Activated gamma-delta T cell treated with Interleukin-2 at 50 U/mL for 16 hours (primary cell): ENCODE data around the gene SMARCAL1.
"Not testable (repeated sequence)": the region's sequence is repeated elsewhere in the genome, so short reads cannot be mapped to it uniquely, and the experiment has no call there.

Experiments used
- DNase-seq: peaks from one replicate; pipeline ENCODE4 v3.0.0-alpha.2; 2020

Gene SMARCAL1

DNA sequence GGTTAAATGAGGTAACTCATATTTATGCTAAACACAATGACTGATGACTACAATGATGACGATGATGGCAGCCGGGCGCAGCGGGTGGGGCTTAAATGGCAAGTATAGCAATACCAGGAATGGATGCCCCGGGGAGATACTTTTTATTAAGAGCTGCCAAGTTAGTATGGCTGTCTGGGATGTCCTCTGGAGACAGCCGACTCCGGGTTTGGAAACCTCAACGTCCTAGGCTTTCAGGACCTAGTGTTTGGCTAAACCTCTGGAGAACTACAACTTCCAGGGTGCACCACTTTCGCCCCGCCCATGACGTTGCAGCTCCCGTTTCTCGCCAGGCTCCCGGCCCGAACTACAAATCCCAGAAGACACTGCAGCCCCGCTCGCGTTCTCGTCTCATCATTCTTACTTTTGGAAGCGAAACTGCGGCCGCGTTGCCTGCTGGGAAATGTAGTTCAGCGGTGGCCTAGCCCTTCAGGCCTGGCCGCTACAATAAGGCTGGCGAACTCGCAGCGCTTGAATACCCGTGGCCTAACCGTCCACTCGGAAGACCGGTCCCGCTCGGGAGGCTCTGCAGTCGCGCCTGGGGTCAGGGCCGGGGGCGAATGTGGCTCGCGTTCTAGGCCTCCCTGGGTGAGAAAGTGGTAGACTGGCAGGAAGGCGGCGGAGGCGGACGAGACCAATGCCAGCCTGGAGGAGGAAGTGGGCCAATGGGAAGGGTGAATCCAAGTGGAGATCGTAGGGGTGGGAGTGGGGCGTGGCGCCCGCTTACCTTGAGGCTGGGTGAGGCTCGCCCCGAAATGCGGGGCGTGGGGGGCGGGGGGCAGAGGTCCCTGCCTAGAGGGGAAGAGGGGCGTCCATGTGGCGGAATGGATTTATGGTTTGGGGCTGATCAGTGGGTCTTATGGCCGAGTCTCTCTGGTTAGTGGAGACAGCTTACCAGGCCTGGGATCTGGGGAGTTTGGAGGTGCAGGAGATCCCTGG is at the start of gene SMARCAL1:
SMARCAL1 (plus strand) TSS at position 463 of the 978 bp plus-strand sequence. CDS start 2,221 bp downstream, outside the sequence.
- DNase-seq = peak; percentile 98

DNA sequence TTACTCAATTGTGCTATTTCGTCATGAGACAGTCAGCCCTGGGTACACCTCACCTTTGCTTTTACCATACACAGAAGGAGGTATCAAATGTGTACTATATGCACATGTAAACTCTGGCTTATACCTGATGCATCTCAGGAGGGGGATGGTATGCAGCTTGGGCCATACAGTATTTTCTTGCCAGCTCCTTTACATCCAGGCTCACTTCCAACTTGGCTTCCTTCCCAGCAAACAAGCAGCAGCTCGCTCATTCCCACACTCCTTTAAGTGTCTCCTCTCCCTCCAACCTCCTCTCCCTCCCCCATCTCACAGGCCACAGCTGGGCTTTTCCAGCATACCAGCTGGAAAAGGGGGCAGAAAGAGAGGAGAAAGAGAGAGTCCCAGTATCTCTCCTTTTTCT is 49.6 kb upstream of the SMARCAL1 start:
- DNase-seq = no peak

DNA sequence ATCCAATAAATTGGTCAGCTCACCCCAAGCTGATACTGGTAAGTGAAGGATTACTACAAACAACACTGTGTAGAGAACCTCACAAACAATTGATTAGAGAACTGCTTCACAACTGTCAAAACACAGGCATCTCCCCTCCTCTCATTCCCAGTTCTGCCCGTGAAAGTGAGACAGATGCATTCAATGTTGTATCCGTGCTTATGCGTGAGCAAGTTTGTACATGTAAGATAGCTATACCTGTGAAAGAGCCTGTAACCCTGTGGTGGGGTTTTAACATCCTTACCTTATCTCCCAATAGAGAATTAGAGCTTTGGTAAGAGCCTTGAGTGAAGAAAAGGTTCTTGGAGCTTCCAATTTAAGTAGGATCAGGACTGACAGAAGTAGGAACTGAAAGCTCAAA is 49.1 kb upstream of the SMARCAL1 start:
- DNase-seq = no peak

DNA sequence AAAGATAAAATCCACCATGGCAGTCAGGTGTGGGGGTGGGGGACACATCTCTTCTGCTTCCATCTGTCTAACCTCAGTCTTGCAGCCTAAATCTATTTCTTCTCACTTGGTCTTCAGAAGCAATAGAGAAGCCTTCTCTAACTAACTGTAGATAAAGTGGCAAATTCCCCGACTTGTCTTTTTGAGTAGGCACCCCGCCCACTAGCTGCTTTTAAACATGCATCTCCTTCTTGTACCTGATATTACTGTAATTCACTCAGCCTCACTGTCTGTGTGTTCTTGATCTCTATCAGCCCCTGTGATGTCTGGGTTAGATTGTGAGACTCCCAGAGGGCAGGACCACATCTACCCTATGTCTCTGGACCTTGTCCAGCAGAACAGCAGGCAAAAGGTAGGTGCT is 46.8 kb upstream of the SMARCAL1 start:
- no peak for DNase-seq

DNA sequence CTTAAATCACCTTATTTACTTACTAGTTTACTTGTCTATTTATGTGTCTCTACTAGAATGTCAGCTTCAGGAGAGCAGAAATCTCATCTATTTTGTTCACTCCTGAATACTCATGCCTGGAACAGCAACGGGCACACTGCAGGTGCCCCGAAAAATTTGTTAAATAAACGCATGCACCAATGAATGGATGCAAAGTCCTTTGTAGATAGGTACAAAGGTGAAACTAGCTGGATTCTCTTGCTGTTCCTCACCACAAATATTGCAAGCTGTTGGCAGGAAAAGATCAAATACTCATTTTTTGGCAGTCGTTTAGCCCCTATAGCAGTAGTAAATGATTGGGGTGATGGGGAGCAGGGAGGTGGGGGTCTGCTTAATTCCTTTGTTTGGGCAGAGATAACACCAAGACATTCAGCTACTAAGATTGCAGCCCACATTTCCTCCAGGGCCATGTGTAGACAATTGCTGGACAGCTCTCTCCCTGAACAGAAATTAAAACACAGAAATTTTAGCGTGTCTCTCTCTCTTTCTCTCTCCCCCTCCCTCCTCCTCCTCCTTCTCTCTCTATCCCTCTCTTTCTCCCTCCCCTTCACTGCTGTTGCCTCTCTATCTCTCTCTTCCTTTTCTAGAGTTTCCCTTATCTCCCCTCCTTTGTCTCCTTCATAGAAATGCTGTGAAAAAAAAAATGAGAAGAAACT is 45.4 kb upstream of the SMARCAL1 start:
- DNase-seq = no peak

DNA sequence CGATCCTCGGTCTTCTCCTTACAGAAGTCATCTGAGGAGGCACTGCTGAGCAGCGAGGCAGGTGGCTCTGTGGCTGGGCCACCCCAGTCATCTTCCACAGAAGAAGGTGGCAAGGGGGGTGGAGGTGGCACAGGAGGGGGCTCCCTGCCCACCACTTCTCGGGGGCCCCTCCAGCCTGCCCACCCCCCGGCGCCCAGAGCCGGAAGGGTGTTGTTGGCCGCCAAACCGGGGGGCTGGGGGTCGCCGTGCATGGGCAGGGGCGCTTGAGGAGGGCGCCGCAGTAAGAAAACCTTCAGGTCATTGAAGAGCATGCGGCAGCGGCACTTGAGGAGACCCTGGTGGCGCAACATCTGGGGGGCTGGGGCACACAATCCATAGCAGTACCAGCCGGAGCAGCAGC is 42.5 kb upstream of the SMARCAL1 start:
- DNase-seq = no peak

DNA sequence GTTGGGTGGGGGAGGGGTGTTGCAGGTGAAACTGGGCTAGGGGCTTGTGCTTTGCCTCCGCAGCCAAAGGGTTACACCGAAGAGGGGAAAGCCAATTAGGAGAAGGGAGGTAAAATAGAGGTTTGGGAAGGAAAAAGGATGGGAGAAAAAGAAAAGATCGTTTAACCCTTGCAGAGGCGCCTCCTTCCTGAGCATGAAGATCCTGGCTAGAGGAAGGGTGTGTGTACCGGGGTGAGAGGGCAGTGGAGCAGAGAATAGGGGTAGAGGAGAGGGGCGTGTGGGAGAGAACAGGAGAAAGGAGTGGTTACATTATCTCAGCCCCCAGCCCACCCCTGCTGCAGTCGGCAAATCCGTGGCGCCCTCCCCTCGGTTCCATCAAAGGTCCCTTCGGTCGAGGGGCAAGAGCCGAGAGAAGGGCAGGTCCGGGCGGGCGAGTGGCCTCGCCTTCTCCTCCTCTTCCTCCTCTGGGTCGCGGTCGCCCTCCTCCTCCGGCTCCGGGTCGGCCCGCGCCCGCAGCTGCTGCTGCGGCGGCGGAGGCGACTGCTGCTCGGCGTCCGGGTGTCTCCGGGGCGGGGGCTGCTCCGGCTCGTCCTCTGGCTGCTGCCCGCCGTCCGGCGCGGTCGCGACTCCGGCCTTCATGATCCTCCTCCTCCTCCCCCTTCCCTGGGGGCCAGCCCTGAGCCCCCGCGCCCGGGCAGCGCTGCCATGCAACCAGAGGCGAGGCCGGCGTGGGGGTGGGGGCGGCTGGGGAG is 41.1 kb upstream of the SMARCAL1 start:
- DNase-seq = no peak

DNA sequence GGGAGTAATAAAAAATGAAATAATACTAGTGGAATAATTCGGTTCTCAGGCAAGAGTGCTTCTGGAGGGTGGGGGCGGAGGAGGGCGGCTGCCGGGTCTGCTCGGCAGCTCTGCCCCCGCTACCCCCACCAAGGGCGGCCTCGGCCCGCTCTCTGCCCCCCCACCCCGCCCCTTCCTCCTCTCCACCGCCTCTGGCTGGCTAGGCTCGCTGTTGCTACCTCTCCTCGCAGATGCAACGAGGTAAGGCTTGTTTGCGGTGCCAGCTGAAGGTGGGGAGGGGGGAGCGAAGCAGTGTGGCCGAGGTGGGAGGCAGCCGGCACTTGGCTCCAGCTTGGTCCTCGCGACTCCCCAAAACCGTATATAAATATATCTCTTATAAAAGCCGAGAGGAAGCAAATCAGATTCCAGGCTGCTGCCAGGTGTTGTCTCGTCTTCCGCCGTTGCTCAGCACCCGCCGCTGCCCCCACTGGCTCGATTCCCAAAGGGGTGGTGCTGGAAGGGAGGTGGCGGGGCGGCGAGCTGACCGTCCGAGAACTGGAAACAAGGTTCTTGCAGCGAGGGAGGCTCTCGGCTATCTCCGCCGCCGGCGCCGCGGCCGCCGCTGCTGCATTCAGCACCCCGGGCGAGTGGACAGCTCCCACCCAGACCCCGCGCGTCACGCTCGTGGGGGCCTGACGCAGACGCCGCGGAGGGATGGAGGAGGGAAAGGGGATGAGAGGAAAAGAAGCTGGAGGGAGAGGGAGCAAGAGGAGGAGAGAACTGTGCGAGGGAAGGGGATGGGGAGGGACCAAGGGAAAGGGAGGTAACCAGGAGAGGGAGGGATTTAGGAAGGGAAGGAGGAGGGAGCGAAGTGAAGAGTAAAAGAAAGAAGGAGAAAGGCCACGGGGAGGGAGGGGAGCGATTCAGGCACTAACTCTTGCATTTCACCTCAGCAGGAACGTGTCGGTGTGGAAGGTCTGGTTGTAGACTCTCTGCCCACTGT is 40.3 kb upstream of the SMARCAL1 start, which contains the start of gene MARCHF4:
MARCHF4 (minus strand) TSS at position 763 of the 982 bp plus-strand sequence. CDS start 2,223 bp downstream, outside the sequence.
- peak; percentile 70 for DNase-seq

DNA sequence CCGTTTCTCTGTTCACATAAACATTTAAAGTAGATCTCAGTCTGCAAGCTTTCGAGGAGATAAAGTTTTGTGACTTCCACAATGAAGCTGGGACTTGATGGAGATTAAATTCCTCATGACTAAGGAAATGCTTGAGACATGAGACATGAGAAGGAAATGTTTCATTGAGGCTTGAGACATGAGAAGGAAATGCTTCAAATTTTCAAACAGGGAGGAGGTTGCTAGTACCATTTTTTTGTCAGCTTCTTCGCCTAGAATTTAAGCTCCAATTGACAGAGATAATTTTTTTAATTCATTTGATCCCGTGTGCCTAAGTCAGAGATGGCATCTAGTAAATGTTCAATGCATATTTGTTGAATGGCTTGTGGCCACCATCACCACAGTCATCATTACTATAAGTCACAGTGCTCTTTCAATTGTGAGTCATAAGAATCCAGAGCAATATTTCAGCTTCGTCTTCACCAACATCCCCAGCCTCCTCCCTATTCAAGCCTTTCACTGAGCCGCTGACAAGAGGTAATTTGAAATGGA is 39.5 kb upstream of the SMARCAL1 start:
- no peak for DNase-seq

DNA sequence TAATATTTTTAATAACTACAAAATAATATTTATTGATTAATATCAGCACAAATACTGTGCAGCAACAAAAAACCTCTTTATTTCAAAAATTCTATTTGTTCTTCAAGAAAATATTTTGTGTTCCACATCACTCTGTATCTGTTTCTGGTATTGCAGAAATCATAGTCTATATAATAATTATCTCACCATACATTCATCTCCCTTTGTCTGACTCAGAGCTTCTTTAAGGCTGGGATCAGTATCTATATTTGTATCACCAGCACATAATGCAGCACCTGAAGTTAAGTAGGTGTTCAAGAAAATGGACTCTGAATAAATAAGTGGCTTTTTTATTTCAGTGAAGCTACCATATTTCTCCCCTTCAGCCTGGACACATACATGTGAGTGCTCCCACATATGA is 38.4 kb upstream of the SMARCAL1 start:
- DNase-seq = no peak

DNA sequence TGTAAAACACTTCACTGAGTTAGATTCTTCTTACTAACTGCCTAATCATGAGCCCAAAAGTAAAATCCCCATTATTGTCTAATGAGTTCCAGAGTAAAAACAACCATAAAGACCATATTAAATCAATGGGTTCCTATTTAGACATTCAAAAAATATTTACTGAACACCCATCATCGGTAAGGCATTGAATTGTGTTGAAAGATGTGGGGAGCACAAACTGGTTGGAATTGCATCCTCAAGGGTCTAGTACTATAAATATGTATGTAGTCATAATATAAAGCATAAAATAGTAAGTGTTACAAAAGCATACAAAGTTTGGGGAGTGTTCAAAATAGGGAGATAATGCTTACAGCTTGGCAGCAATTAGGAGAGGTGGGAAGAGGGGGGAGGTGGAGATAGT is 37.0 kb upstream of the SMARCAL1 start:
- DNase-seq = no peak

DNA sequence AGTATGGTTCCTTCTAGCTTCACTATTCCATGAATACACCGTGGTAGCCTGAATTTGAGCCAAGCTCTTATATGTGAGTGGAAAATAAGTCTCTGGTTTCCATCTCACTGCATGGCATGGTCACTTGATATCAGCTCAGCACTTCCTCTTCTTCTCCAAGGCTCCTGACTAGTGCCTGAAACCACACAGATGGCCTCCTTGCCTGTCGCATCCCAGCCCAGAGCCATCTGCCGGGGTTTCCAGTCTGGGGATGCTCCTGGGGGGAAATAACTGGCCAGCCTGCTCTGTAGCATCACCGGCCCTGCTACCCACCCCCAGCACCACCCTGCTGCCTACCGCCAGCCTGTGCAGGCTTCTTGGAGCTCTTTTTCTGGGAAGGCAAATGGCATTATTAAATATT is 32.3 kb upstream of the SMARCAL1 start:
- DNase-seq = no peak

DNA sequence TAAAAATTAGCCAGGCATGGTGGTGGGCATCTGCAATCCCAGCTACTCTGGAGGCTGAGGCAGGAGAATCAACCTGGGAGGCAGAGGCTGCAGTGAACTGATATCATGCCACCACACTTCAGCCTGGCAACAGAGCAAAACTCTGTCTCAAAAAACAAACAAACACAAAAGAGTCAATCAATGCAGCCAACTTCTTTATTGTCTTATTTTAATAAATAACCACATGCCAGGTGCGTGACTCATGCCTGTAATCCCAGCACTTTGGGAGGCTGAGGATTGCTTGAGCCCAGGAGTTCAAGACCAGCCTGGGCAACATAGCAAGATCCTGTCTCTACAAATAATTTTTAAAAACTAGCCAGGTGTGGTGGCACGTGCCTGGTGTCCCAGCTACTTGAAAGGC is 27.9 kb upstream of the SMARCAL1 start:
- DNase-seq = not testable (repeated sequence)

DNA sequence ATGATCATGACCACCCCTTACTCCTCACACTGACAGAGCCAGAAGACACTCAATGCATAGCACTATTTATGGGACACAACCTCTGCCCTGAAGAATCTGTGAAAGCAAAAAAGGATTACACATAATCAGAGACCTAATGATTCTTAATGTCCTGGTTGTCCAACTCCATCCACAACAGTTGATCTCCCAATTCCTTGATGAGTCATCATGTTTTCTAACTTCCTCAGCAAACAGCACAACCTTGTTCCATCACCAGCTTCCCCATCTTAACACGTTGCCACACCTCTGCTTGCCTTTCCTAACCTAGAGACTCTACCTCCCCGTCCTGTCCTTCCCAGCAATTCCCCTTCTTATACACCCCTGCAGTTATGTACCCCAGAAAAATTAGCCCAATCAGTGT is 26.8 kb upstream of the SMARCAL1 start:
- DNase-seq = no peak

DNA sequence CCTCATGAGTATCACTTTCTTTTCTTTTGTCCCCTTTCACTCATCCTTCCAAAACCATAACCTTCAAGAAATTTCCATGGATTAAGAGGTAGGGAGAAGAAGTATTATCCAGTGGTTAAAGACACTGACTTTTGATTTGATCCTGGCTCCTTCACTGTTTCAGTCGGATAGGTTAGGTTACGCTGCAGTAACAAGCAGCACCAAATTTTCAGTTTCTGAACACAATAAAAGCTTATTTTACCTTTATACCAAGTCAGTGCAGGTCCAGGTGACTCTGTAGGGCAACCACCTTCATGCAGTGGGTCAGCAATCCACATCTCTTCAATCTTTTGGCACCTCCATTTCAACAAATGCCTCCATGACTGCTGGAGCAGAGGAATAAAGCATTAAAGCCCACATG is 25.0 kb upstream of the SMARCAL1 start:
- no peak for DNase-seq

DNA sequence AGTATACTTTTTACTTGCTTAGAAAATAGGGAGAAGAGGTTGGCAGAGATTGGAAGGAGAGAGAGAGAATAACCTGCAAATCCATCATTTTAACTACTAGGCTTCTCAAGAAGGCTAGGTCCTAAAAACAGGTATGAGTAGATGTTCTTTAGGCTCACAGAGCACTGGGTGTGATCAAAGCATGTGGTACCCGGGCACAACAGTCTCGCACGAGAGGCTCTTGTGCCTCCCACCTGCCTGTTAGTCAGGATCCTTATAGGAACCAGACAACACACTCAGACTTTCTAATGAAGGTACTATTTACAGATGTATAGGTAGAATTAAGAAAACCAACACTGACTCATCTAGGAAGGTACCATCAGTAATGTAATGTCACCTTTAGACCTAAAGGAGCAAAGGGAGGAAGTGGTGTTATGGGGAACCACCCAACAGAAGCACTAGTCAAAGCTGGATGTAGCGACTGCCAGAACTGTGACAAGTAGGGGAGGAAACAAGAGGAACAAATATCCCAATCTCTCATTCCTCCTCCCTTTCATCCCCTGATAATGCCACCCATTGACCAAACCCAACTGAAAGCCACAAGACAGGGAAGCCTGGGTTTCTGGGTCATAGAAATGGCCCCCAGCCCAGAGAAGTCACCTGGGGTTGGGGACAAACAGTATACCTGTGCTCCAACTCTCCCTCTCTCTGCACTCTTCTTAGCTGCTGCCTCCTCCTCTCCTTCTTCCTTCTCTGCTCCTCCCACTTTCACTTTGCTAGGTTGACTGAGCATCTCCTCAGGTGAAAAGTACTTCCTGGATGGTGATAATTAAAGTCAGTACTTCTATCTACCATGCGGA is 24.0 kb upstream of the SMARCAL1 start:
- DNase-seq = no peak

DNA sequence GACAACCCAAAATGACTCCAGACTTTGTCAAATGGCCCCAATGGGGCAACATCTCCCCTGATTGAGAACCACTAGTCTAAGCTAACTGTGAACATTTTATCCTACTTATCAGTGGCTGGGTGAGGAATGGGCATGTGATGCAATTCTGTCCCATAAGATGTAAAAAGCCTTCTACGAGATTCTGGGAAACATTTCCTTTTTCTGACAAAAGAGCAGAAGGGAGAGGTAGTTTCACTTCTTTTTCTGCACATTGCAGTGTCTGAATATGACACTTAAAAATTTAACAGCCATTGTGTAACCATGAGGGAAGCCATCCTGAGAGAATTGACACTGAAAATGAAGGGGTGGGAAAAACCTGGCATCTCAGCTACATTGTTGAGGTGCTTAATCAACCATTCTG is 22.7 kb upstream of the SMARCAL1 start:
- no peak for DNase-seq

DNA sequence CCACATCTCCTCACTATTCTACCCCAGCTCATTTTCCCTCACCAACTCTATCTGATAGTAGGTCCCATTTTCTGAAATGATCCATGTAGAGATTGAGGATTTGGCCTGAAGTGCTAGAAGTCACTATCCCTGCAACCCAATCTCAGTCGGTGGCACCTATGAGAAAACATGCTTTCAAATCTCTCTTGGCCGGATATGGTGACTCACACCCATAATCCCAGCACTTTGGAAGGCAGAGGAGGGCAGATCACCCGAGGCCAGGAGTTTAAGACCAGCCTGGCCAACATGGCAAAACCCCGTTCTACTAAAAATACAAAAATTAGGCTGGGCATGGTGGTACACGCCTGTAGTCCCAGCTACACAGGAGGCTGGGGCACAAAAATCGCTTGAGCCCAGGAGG is 20.9 kb upstream of the SMARCAL1 start:
- DNase-seq = no peak

DNA sequence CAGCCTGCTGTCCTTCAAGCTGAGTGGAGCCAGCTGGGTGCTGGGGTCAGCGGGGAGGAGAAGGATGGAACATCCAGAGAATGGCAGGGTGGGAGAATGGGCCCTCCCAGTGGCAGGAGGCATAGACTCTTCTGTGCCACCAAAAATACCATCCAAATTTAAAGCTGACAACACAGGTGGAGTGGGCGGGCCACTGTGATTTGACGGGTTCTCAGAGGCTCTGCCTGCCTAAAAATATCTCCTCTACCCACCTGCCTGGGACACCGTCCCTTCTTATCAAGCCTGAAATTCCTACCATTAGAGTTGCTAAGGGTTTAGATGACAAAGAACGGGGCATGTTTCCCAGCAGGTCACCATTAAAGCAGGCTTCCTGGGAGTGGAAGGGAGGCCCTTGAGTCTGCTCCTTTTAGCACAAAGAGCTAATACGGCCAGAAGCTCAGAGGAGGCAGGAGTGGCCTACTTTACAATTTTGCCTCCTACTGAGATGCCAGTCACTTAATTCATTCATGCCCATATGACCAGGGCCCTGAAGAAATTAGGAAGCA is 20.2 kb upstream of the SMARCAL1 start:
- DNase-seq = no peak
